ENCODE results near the gene NFATC2. TPM values are rescaled to one million over a fixed set of nuclear protein-coding genes. Genes with fewer than 3 reads are reported as not detected.

The NFATC2 gene
- total and polyA plus RNA-seq, 2 experiments from 2014 or later, result 0.52 to 0.59 TPM

- no peak for TF ChIP-seq ZNF462 (CRISPR knock-in tag; IDR thresholded peaks at IDR 0.05)
These were observed 33.7 kb downstream of the NFATC2 start (continued) for GRCh38 chr20:51508780-51509179.

- Histone ChIP-seq H3K36me3 (ENCODE audit: insufficient read depth) (no peaks in the 10 kb centered on the region), H3K4me3 (no peak overlapping the region), H3K27ac (ENCODE audit: low read depth) (no peak overlapping the region), H3K4me2 (no peak overlapping the region), H3K4me1 (ENCODE audit: insufficient read depth) (no peaks in the 10 kb centered on the region), H3F3A (replicated peaks; ENCODE audit: low read depth) (no peaks in the 10 kb centered on the region), H3K79me2 (replicated peaks; ENCODE audit: insufficient read depth) (no peaks in the 10 kb centered on the region), H3K27me3 (ENCODE audit: insufficient read depth) (no peaks in the 10 kb centered on the region), H2AFZ (no peak overlapping the region), H4K20me1 (replicated peaks; ENCODE audit: insufficient read depth) (no peaks in the 10 kb centered on the region), H3K9me2 (ENCODE audit: insufficient read depth) (no peaks in the 10 kb centered on the region)
- H3K4me3 Mint-ChIP-seq, result no peak overlapping the region
- ATAC-seq (no peak), DNase-seq (ENCODE audit: low spot score) (no peak)
- H3K36me3 Mint-ChIP-seq (ENCODE audit: low read depth), result no peaks in the 10 kb centered on the region
- H3K4me1 Mint-ChIP-seq, result no peaks in the 10 kb centered on the region
- no peak overlapping the region for H3K27ac Mint-ChIP-seq
- peaks cover 1% of the 10 kb centered on the region for H3K27me3 Mint-ChIP-seq (ENCODE audit: insufficient read depth, low read depth, poor library complexity)
- no peaks in the 10 kb centered on the region for H3K9me3 Mint-ChIP-seq
- TF ChIP-seq REST (IDR thresholded peaks at IDR 0.05; ENCODE audit: unreplicated experiment) (no peak), ZNF114 (CRISPR knock-in tag; IDR thresholded peaks at IDR 0.05) (no peak), EZH2phosphoT487 (IDR thresholded peaks at IDR 0.05; ENCODE audit: unreplicated experiment) (no peak), ETS1 (IDR thresholded peaks at IDR 0.05) (no peak), NANOG (IDR thresholded peaks at IDR 0.05; ENCODE audit: borderline replicate concordance) (no peak)
These were observed 34.4 kb downstream of the NFATC2 start for GRCh38 chr20:51508158-51508557.
